Measurements from ENCODE around the gene ZDHHC23. TPM values are rescaled to one million over a fixed set of nuclear protein-coding genes. Genes with fewer than 3 reads are reported as not detected.

Gene ZDHHC23
- total and polyA plus RNA-seq, 10 of the 15 experiments (the other 5 are each of a cell fraction or from before 2014, with no cell fraction given), result 0.79 to 4.6 (median 2.9) TPM

DNA sequence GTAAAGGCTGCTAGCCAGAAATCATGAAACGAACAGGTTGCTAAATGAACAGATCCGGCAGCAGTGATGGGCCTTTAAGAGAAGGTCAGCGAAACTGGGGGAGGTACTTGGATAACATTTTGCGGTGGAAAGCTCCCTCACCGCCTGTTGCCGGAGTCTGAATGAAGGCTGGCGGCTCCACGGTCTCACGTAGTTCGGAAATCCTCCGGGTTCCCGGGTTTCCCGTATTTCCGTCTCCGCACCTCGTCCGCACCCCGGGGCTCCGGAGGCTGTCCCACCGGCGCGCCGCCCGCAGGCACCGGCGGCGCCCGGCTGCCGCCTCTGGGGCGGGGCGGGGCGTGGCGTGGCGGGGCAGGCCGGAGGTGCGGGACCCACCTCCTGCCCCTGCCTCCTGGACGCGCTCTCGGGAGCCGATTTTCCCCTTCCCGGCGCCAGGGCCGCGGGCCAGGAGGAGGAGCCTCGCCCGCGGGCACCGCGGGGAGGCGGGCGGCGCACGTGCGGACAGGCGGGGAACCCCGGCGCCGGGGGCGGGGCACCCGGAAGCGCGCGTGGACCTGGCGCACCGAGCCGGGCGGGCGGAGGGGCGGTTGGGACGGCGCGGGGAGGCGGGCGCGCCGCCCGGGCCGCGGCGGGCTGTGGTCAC lies at the start of gene ZDHHC23 (continued):
- TF ChIP-seq CEBPB (IDR thresholded peaks at IDR 0.05; ENCODE audit: borderline replicate concordance in 1 of 2, low read depth in 2 of 2, low read length in 2 of 2) (no peak), PAX5 (IDR thresholded peaks at IDR 0.05; ENCODE audit: borderline replicate concordance, low read depth, low read length) (no peak), TBL1XR1 (IDR thresholded peaks at IDR 0.05; ENCODE audit: low read depth, low read length) (no peak), KDM1A (IDR thresholded peaks at IDR 0.05; ENCODE audit: borderline replicate concordance) (no peak), TCF7 (IDR thresholded peaks at IDR 0.05; ENCODE audit: borderline replicate concordance) (no peak), MYB (IDR thresholded peaks at IDR 0.05; ENCODE audit: borderline replicate concordance, low read depth, low read length) (no peak), EED (IDR thresholded peaks at IDR 0.05; ENCODE audit: low read depth) (peak; percentile 44; the same call in 1 of the 2 replicates), BMI1 (IDR thresholded peaks at IDR 0.05; ENCODE audit: borderline replicate concordance) (no peak), TCF12 (IDR thresholded peaks at IDR 0.05; ENCODE audit: low read depth, low read length) (no peak), NFIC (IDR thresholded peaks at IDR 0.05; ENCODE audit: low read depth, low read length) (no peak), IRF4 (IDR thresholded peaks at IDR 0.05; ENCODE audit: low read depth, low read length) (no peak), SMC3 (IDR thresholded peaks at IDR 0.05; ENCODE audit: borderline replicate concordance, low read length) (no peak), SUPT20H (IDR thresholded peaks at IDR 0.05; ENCODE audit: borderline replicate concordance, control insufficient read depth, low read depth, low read length) (no peak), ZSCAN29 (IDR thresholded peaks at IDR 0.05) (0 out of 2 replicates have a peak, but pooled peaks have one; percentile 3), SIX5 (IDR thresholded peaks at IDR 0.05; ENCODE audit: low read depth, low read length, severe bottlenecking) (no peak), EGR1 (IDR thresholded peaks at IDR 0.05; ENCODE audit: borderline replicate concordance in 1 of 2, low read depth in 2 of 2, low read length in 2 of 2) (peak in 1 of 2 experiments; percentile 33; a peak in 1 of 3 replicates)
- TF ChIP-seq, protein P1, sequence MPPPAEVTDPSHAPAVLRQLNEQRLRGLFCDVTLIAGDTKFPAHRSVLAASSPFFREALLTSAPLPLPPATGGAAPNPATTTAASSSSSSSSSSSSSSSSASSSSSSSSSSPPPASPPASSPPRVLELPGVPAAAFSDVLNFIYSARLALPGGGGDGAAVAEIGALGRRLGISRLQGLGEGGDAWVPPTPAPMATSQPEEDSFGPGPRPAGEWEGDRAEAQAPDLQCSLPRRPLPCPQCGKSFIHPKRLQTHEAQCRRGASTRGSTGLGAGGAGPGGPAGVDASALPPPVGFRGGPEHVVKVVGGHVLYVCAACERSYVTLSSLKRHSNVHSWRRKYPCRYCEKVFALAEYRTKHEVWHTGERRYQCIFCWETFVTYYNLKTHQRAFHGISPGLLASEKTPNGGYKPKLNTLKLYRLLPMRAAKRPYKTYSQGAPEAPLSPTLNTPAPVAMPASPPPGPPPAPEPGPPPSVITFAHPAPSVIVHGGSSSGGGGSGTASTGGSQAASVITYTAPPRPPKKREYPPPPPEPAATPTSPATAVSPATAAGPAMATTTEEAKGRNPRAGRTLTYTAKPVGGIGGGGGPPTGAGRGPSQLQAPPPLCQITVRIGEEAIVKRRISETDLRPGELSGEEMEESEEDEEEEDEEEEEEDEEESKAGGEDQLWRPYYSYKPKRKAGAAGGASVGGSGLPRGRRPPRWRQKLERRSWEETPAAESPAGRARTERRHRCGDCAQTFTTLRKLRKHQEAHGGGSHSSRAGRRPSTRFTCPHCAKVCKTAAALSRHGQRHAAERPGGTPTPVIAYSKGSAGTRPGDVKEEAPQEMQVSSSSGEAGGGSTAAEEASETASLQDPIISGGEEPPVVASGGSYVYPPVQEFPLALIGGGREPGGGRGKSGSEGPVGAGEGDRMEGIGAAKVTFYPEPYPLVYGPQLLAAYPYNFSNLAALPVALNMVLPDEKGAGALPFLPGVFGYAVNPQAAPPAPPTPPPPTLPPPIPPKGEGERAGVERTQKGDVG (CRISPR knock-in tag; IDR thresholded peaks at IDR 0.05), result no peak
- TF ChIP-seq, protein P2, sequence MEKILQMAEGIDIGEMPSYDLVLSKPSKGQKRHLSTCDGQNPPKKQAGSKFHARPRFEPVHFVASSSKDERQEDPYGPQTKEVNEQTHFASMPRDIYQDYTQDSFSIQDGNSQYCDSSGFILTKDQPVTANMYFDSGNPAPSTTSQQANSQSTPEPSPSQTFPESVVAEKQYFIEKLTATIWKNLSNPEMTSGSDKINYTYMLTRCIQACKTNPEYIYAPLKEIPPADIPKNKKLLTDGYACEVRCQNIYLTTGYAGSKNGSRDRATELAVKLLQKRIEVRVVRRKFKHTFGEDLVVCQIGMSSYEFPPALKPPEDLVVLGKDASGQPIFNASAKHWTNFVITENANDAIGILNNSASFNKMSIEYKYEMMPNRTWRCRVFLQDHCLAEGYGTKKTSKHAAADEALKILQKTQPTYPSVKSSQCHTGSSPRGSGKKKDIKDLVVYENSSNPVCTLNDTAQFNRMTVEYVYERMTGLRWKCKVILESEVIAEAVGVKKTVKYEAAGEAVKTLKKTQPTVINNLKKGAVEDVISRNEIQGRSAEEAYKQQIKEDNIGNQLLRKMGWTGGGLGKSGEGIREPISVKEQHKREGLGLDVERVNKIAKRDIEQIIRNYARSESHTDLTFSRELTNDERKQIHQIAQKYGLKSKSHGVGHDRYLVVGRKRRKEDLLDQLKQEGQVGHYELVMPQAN (conservative IDR thresholded peaks at IDR 0.05), result 0 out of 2 replicates have a peak, but pooled peaks have one; percentile 35
- TF ChIP-seq, protein P3, sequence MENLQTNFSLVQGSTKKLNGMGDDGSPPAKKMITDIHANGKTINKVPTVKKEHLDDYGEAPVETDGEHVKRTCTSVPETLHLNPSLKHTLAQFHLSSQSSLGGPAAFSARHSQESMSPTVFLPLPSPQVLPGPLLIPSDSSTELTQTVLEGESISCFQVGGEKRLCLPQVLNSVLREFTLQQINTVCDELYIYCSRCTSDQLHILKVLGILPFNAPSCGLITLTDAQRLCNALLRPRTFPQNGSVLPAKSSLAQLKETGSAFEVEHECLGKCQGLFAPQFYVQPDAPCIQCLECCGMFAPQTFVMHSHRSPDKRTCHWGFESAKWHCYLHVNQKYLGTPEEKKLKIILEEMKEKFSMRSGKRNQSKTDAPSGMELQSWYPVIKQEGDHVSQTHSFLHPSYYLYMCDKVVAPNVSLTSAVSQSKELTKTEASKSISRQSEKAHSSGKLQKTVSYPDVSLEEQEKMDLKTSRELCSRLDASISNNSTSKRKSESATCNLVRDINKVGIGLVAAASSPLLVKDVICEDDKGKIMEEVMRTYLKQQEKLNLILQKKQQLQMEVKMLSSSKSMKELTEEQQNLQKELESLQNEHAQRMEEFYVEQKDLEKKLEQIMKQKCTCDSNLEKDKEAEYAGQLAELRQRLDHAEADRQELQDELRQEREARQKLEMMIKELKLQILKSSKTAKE (IDR thresholded peaks at IDR 0.05; ENCODE audit: low read depth, poor library complexity, severe bottlenecking), result no peak
- TF ChIP-seq, protein P4, sequence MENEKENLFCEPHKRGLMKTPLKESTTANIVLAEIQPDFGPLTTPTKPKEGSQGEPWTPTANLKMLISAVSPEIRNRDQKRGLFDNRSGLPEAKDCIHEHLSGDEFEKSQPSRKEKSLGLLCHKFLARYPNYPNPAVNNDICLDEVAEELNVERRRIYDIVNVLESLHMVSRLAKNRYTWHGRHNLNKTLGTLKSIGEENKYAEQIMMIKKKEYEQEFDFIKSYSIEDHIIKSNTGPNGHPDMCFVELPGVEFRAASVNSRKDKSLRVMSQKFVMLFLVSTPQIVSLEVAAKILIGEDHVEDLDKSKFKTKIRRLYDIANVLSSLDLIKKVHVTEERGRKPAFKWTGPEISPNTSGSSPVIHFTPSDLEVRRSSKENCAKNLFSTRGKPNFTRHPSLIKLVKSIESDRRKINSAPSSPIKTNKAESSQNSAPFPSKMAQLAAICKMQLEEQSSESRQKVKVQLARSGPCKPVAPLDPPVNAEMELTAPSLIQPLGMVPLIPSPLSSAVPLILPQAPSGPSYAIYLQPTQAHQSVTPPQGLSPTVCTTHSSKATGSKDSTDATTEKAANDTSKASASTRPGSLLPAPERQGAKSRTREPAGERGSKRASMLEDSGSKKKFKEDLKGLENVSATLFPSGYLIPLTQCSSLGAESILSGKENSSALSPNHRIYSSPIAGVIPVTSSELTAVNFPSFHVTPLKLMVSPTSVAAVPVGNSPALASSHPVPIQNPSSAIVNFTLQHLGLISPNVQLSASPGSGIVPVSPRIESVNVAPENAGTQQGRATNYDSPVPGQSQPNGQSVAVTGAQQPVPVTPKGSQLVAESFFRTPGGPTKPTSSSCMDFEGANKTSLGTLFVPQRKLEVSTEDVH (IDR thresholded peaks at IDR 0.05; ENCODE audit: low read depth, partially characterized antibody), result no peak
